GM19328 (cell line): Measurements from ENCODE around the gene CCDC102B.

Experiments used
- ATAC-seq: cut with Tn5 transposase; IDR thresholded peaks from one replicate; pipeline ENCODE4 v1.9.1; 2021; ENCODE audit warnings: mild to moderate bottlenecking, moderate library complexity; ENCODE audit not compliant: unreplicated experiment

Gene CCDC102B

DNA sequence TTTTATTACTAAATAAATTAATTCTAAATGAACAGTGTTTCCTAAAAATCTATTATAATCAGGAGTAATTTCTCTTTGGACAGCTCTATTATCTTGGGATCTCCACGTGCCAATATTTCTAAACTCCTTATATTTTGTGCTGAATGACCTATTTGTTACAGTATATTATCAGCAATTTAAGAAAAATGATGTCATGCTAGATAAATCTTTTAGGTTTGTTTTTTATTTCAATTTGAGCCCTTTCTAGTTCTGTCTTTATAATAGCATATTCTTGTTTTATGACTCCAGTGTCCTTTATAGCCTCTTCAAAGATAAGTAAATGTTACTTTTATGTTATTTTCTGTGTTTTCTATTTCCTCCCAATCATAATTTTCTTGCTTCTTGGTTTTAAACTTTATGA, 269.2 kb downstream of the CCDC102B start:
- no peak for ATAC-seq

DNA sequence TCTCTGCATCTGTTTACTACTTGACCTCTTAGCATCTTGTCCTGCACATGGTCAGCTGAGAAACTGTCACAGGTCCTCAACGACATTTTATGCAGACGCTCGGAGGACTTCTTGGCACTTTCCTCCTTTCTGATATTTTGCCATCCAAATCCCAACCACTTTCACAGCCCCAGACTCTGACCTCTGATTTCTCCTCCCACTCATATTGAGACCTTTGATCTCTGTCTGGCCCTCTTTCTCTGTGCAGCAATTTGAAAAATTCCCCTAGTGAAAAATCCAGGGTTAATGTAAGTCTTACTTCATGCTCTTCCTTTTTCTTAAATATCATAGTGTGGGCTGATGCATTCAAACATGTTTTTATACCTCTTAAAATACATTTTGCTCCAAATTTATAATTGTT, 273.8 kb downstream of the CCDC102B start:
- ATAC-seq, result no peak

DNA sequence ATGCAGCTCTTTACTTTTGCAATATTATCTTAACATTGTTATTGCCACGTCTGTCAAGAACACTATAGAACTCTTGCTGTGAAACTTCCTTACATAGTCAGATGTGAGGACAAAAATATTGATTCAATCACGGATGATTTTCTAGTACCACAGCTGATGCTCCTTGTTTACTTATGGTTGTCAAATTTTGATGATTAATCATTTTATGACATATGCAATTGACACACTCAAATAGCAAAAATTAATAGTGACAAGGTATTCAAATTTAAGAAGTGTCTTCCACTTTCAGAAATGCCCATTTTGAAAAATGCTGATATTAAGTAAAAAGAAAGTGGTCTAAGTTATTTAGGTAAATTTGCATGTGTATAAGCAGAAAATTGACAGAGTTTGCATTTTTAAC, 284.0 kb downstream of the CCDC102B start:
- ATAC-seq, result no peak

DNA sequence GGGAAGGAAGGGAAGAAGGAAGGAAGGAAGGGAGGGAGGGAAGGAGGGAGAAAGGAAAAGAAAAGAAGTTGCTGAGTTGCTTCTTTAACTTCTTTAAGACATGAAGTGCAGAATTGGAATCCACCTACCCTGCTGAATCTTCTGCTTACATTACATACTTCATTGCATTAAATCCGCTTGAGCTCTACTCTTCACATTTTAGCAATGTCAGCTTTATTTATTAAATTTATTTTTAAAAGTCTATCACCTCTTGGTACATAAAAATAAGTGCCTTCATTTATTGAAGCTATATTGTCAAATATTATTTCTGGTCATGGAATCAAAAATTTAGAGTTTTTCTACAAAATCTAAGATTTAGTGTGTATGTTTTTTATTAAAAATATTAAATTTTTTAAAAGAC, 284.6 kb downstream of the CCDC102B start:
- no peak for ATAC-seq

DNA sequence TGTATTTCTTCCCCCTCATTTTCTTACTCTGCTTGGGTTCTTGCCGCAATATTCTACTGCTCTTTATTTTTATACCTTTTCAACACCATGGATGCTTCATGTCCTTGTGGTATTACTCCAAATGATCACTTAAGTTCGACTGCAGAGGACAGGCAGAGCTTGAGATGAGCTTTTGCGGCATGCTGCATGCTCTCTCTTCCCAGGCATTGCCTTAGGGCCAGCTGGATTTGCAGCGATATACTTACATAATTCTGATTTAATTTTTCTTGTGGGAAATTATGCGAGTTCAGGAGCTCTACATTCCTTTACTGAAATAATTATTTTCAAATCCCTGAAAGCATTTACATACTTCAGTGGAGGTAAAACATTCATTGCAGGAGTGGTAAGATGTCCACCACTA, 288.1 kb downstream of the CCDC102B start:
- ATAC-seq, result no peak

DNA sequence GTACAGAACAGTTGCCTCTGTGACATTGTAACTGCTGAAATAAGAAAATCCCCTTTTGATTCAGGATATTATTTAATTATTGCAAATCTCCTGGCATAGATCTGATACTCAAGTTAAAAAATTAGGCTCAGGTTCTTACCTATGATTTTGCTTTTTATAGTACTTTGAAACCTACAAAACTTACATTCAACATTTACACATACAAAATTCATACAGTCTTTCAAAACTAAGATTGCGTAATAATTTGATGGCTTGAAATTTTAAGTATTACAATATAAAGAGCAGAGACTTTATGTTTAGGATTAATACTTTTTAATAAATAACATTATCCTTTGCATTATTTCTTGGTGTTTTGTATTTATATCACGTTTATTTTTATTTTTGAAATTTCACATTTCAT, 291.1 kb downstream of the CCDC102B start:
- no peak for ATAC-seq

DNA sequence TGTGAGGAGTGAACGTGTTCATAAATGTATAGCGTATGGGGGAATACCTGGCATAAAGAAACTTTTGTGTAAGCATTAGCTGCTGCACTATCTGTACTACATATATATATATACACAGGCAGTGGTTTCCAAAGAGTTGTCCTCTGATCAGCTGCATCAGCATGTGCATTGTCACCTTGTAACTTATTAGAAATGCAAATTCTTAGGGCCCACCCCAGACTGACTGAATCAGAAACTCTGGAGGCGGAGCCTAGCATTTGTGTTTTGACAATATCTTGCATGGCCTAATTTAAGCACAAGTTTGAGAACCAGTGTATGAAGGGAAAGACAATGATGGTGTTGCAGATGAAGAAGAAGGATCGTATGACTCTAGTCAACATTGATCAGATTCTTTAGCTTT, 299.5 kb downstream of the CCDC102B start:
- peak; percentile 64 for ATAC-seq

DNA sequence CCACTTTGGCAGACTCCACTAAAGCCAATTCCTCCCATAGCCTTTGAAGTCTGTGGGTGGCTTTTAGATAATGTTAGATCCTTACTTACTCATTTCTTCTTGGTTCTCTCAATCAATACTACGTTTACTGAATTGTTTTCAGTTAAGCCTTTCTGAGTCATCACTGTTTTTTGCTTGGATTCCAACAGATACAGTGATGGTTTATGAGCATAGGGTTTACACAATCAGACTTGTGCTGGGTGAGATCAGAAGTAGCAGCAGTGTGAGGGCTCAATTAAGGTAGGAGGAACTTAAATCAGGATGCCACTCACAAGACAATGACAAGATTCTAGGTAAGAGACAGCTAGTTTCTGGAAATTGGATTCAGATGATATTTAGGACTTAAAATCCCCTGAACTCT, 305.1 kb downstream of the CCDC102B start:
- ATAC-seq, result no peak
